GM19395 (cell line): ENCODE results near the gene RAPGEF5.

Experiments used
- ATAC-seq: cut with Tn5 transposase; IDR thresholded peaks from one replicate; pipeline ENCODE4 v1.9.1; 2021; ENCODE audit warnings: mild to moderate bottlenecking, moderate library complexity; ENCODE audit not compliant: unreplicated experiment

RAPGEF5 gene

GRCh38 chr7:22230238-22230637 lies 126.7 kb downstream of the RAPGEF5 start:
- ATAC-seq = no peak

GRCh38 chr7:22229148-22229547 lies 127.8 kb downstream of the RAPGEF5 start:
- no peak for ATAC-seq

- no peak for ATAC-seq
These were observed 133.1 kb downstream of the RAPGEF5 start for GRCh38 chr7:22223807-22224206.

DNA sequence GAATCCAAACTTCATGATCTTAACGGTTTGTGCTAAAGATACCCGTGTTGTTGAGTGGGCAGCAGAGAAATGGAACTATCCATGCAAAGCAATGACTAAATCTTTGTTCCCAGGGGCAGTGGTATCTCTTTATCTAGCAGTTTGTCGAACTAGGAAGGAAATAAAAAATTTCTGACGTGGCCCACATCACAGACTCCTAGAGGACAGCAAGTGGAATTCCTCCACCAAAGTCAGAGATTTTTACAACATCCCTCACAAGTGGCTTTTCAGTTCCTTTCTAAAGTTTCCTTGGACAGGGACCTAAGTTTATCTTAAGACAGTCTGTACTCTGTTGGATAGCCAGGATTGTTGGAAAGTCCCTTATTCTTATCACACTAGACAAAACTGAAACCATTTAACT lies 136.0 kb downstream of the RAPGEF5 start:
- ATAC-seq = no peak

DNA sequence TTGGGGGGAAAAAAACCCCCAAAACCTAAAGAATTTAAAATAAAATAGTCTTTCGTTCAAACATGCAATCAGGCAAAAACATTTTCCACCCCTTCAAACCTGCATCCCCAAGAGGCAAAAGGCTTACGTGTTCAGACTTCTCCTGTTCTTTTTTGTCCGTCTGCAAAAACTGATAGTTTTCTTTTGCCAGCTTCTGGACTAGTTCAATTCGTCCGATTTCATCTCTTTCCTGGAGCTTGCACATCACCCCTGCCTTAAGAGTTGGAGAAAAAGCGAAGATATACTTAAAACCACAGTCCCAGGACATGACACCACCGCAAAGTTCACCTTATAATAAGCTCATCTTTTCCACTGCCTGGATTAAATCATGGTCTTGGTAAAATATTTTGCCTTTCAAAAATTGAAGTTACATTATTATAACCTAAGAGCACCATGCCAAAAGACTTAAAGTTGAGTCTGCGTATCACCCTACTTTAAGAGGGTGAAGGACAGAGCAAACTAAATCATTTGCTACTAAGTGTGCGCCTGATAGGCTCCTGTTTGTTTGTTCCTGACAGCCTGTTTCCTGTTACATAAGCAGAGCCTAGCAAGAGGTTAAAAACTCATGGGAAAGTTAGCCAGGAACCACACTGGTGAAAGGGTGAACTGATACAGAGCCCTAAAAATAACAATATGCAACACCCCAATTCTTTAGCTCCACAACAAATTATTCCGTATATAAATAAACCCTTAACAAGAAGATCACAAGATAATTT lies 137.0 kb downstream of the RAPGEF5 start:
- ATAC-seq = no peak

DNA sequence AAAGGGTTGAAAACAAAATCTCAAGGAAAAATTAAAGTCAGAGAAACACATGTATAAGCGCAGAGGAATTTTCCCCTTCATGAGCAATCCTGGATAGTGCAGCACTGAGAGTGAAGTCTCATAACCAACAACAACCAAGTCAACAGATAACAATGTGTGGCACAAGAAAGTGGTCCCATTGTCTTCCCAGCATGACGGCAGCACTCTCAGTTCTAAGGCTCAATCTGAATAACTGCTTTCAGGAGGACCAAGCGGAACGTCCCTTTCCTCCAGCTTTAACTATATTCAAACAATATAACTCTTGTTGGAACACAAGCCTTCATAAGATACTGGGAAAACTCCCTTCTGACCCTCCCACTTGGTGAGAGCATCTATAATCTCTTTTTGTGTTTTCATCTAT lies 137.9 kb downstream of the RAPGEF5 start:
- no peak for ATAC-seq

DNA sequence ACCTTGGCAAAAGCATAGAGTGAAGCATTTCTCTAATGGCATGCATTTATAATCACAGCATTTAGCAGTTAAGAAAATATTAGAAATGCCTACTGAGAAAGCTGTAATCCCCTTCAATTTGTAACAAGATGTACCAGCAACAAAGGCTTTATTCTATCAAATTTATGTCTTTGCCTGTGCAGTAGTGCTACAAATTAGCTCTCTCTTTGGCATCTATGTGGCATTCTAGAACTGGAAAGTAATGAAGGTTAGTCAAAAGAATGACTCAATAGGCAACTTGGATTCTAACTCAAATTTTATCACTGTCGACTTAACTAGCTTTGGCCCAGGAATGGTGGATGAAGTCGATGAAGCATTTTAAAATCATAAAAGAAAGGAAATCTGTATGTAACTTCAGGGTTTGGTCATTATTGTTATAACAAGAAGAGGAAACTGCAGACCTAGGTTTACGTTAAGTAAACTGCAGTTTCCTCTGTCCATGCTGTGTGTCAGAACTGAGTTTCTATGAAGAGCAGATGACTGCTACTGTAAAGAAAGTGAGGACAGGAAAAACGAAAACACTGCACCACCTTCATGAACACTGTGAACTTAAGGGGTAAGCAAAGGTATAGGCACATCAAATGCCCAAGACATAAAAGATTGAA lies 140.0 kb downstream of the RAPGEF5 start:
- ATAC-seq = no peak

DNA sequence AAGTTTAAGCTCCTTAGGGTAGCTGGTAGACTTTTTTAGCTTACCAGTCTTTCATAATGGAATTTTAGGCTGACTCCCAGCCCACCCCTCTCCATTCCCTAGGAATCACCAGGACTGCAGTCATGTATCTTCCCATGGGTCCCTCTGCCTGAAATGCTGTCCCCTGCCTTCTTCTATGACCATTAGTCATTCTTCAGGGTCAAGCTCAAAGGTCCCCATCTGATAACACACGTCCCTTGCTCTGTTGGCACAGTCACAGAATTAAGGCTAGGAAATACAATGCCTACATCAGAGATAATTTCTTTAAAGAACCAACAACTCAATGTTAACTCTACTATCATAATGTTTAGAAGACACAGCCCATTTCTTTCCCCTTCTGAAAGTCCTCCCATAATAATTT lies 140.6 kb downstream of the RAPGEF5 start:
- no peak for ATAC-seq

DNA sequence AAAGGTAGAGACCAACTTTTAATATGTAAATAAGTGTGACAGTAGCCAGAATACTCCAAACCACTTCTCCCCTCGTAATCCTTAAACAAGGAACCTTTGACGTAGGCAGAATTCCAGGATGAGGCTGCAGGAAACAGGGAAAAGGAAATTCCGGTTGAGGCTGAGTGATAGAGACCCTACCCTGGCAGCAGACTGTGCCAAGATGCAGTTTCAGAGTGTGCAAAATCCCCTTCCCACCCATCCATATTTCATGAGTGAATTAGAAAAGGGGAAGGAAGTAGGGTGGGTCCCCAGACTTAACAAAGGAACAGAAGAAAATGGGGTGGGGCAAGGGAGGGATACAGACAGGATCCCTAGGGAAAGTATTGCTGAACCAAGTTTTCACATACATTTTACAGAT lies 143.0 kb downstream of the RAPGEF5 start:
- no peak for ATAC-seq

DNA sequence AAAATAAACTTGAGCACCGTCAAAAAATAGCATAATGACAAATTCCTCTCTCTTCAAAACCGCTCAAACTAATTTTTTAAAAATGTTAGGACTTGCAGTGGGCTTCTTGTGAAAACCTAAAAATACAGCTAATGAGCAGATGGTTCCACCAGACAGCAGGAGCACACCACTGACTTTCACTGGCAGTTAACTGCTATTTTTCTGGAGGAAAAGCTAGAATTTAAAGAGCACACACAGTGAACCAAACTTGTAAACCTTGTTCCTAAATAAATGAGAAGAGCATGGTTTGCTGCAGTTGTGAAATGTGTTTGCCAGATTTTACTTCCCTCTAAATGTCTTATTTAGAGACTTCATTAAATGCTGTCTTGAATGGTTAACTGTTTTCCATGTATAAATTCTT lies 143.9 kb downstream of the RAPGEF5 start:
- ATAC-seq = no peak

DNA sequence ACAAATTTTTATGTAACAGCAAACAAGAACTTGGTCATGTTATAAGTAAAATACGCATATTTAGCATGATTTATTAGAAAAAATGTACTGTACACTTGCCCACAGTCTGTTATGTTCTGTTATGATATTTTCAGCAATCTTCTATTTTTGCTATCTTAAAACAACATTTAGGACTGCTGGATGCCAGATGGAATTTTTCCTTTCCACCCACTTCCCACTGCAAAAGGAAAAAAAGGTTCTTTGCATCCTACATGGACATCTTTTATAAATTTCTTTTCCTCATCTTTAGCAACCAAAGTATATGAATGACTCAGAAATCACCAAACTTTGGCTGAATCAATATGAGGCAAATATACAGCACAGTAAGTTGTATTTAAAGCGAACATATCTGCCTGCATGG lies 146.0 kb downstream of the RAPGEF5 start:
- ATAC-seq = no peak

GRCh38 chr7:22210355-22210754 lies 146.6 kb downstream of the RAPGEF5 start:
- no peak for ATAC-seq

- ATAC-seq = no peak
These were observed 148.2 kb downstream of the RAPGEF5 start for GRCh38 chr7:22208799-22209198.

- ATAC-seq = no peak
These were observed 149.2 kb downstream of the RAPGEF5 start for GRCh38 chr7:22207724-22208225.

- ATAC-seq = no peak
These were observed 151.3 kb downstream of the RAPGEF5 start for GRCh38 chr7:22205631-22206030.

- ATAC-seq = no peak
These were observed 152.6 kb downstream of the RAPGEF5 start for GRCh38 chr7:22204312-22204711.

- ATAC-seq = no peak
These were observed 154.8 kb downstream of the RAPGEF5 start for GRCh38 chr7:22202141-22202540.

- ATAC-seq = no peak
These were observed 155.6 kb downstream of the RAPGEF5 start for GRCh38 chr7:22201186-22201880.

DNA sequence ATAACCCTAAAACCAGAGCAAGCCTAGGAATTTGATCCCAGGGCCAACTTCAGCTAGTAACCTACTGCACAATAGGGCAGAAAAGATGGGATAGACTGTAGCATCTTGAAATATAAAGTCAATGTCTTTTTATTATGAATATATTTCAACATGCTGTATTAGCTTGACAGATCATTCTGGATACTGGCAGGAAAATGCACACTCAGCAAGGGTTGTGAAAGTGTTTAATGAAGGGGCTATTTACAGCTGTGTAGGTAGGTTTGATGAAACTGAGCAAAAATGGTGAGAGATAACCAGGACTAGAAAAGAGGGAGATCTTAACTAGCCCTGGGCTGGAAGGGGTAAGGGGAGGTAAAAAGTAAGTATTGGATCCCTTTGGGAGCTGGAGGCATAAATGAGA lies 156.2 kb downstream of the RAPGEF5 start:
- ATAC-seq = no peak

GRCh38 chr7:22200238-22200637 lies 156.7 kb downstream of the RAPGEF5 start:
- ATAC-seq = no peak

- no peak for ATAC-seq
These were observed 159.6 kb downstream of the RAPGEF5 start for GRCh38 chr7:22197376-22197775.

DNA sequence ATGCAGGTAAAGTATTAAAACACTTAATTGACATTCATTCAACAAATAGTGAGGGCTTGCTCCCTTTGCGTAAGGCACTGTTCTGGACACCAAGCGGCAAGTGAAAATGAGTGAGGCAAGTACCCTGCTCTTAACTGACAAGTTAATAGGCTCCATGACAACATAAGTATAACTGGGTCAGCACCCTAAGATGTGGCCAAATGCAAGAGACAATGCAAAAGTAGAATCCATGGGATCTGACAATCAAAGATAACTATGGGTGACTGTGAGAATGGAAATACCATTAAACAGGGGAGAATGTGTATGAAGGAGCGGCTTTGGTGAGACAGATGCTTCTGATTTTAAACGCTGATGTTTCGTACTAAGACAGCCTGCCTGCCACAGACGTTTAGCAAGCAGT lies 160.5 kb downstream of the RAPGEF5 start:
- no peak for ATAC-seq
